ENCODE measurements around the gene CCND2.

GRCh38 chr12:4243091-4243490, 30.5 kb upstream of the CCND2 start:
- TF ChIP-seq TCF7L2 (IDR thresholded peaks at IDR 0.05; ENCODE audit: borderline replicate concordance, low read depth, low read length), result no peak
- TF ChIP-seq, protein P1, sequence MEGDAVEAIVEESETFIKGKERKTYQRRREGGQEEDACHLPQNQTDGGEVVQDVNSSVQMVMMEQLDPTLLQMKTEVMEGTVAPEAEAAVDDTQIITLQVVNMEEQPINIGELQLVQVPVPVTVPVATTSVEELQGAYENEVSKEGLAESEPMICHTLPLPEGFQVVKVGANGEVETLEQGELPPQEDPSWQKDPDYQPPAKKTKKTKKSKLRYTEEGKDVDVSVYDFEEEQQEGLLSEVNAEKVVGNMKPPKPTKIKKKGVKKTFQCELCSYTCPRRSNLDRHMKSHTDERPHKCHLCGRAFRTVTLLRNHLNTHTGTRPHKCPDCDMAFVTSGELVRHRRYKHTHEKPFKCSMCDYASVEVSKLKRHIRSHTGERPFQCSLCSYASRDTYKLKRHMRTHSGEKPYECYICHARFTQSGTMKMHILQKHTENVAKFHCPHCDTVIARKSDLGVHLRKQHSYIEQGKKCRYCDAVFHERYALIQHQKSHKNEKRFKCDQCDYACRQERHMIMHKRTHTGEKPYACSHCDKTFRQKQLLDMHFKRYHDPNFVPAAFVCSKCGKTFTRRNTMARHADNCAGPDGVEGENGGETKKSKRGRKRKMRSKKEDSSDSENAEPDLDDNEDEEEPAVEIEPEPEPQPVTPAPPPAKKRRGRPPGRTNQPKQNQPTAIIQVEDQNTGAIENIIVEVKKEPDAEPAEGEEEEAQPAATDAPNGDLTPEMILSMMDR (tag by site-specific recombination; IDR thresholded peaks at IDR 0.05), result no peak
- TF ChIP-seq ZNF416 (tag by site-specific recombination; IDR thresholded peaks at IDR 0.05), result no peak
- TF ChIP-seq ZNF138 (tag by site-specific recombination; IDR thresholded peaks at IDR 0.05; ENCODE audit: borderline replicate concordance), result no peak
- TF ChIP-seq ZEB2 (tag by site-specific recombination; IDR thresholded peaks at IDR 0.05), result no peak
- no peak for TF ChIP-seq ZNF394 (tag by site-specific recombination; IDR thresholded peaks at IDR 0.05; ENCODE audit: borderline replicate concordance)
- TF ChIP-seq, protein P2, sequence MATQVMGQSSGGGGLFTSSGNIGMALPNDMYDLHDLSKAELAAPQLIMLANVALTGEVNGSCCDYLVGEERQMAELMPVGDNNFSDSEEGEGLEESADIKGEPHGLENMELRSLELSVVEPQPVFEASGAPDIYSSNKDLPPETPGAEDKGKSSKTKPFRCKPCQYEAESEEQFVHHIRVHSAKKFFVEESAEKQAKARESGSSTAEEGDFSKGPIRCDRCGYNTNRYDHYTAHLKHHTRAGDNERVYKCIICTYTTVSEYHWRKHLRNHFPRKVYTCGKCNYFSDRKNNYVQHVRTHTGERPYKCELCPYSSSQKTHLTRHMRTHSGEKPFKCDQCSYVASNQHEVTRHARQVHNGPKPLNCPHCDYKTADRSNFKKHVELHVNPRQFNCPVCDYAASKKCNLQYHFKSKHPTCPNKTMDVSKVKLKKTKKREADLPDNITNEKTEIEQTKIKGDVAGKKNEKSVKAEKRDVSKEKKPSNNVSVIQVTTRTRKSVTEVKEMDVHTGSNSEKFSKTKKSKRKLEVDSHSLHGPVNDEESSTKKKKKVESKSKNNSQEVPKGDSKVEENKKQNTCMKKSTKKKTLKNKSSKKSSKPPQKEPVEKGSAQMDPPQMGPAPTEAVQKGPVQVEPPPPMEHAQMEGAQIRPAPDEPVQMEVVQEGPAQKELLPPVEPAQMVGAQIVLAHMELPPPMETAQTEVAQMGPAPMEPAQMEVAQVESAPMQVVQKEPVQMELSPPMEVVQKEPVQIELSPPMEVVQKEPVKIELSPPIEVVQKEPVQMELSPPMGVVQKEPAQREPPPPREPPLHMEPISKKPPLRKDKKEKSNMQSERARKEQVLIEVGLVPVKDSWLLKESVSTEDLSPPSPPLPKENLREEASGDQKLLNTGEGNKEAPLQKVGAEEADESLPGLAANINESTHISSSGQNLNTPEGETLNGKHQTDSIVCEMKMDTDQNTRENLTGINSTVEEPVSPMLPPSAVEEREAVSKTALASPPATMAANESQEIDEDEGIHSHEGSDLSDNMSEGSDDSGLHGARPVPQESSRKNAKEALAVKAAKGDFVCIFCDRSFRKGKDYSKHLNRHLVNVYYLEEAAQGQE (tag by site-specific recombination; IDR thresholded peaks at IDR 0.05), result no peak

Measured in HEK293 (cell line).